ENCODE results near the gene GMPR2.

DNA sequence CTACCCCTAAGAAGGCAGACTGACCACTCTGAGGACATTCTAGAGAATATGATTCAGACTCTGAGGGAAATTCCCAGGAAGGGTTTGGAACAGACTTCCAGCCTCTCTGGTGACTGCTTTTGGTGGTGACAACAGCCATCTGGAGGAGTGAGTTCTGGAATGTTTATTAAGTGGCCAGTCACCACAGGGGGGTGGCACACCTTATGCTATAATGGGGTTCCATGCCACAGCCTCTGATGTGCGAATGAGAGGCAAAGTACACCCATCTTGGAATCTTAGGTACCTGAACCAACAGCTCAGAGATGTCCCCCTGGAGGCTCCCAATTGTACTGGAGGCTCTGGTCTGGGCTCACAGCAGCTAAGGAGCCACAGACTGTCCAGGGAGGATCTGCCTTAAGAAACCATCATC is 19.2 kb downstream of the GMPR2 start:
- TF ChIP-seq POLR2AphosphoS5 (IDR thresholded peaks at IDR 0.05; ENCODE audit: borderline replicate concordance, low read depth, low read length) = no peak
- TF ChIP-seq EZH2 (IDR thresholded peaks at IDR 0.05) = no peak
